SU-DHL-6 (cell line): ENCODE measurements around the gene ADAMTS3.

Source experiments
- H2AFZ ChIP-seq: fragments of 200-600 bp; sonication (generic); 2 replicates; pipeline ENCODE4 v1.6.1; 2014; ENCODE audit warnings: low read depth, mild to moderate bottlenecking, moderate library complexity, mixed read lengths, antibody characterized with exemption, low read length; ENCODE audit not compliant: severe bottlenecking
- H3F3A ChIP-seq: fragments of 200-600 bp; shearing (Covaris generic); 2 replicates; pipeline ENCODE4 v1.6.0; 2016; ENCODE audit warnings: antibody characterized with exemption, mild to moderate bottlenecking; ENCODE audit not compliant: insufficient read depth
- H3K27ac ChIP-seq: fragments of 200-600 bp; sonication (generic); 2 replicates; pipeline ENCODE4 v1.5.1; 2016; ENCODE audit warnings: low read depth, mild to moderate bottlenecking, low read length, moderate library complexity, mixed read lengths
- H3K27me3 ChIP-seq: fragments of 200-600 bp; sonication (generic), shearing (Covaris generic); 2 replicates; pipeline ENCODE4 v1.6.0; 2014; ENCODE audit warnings: mild to moderate bottlenecking, low read length
- H3K36me3 ChIP-seq: fragments of 200-600 bp; sonication (generic); 2 replicates; pipeline ENCODE4 v1.6.1; 2014; ENCODE audit warnings: mild to moderate bottlenecking, low read length, mixed read lengths
- H3K4me2 ChIP-seq: fragments of 300-600, 200-600 bp; shearing (Covaris generic), sonication (generic); 2 replicates; pipeline ENCODE4 v1.6.0; 2014; ENCODE audit warnings: low read length, low read depth, mild to moderate bottlenecking; ENCODE audit not compliant: poor library complexity, severe bottlenecking
- H3K4me3 ChIP-seq: fragments of 200-600 bp; sonication (generic); 2 replicates; pipeline ENCODE4 v1.5.1; 2014; ENCODE audit warnings: antibody characterized with exemption, low read length, mild to moderate bottlenecking, mixed read lengths; ENCODE audit not compliant: insufficient read depth, poor library complexity, severe bottlenecking
- H3K79me2 ChIP-seq: fragments of 200-600 bp; sonication (generic); 2 replicates; pipeline ENCODE4 v1.6.1; 2014; ENCODE audit warnings: mild to moderate bottlenecking, low read length, moderate library complexity; ENCODE audit not compliant: insufficient read depth
- H3K9ac ChIP-seq: fragments of 200-600 bp; sonication (generic); 2 replicates; pipeline ENCODE4 v1.7.0; 2014; ENCODE audit warnings: mild to moderate bottlenecking, low read length
- H3K9me2 ChIP-seq: fragments of 200-600 bp; sonication (generic); replicated peaks from 2 replicates; pipeline ENCODE4 v1.6.1; 2014; ENCODE audit warnings: low read length; ENCODE audit not compliant: insufficient read depth
- H3K9me3 ChIP-seq: fragments of 200-600 bp; sonication (generic); 2 replicates; pipeline ENCODE4 v1.6.1; 2014; ENCODE audit warnings: low read length, mixed read lengths; ENCODE audit not compliant: insufficient read depth
- H4K20me1 ChIP-seq: fragments of 200-600 bp; sonication (generic); 2 replicates; pipeline ENCODE4 v1.6.1; 2014; ENCODE audit warnings: low read depth, mild to moderate bottlenecking, antibody characterized with exemption, low read length, moderate library complexity, mixed read lengths
- EZH2phosphoT487 ChIP-seq: fragments of 200-600 bp; sonication (generic), shearing (Covaris generic); conservative IDR thresholded peaks from 2 replicates; pipeline ENCODE4 v1.6.1; 2018; ENCODE audit warnings: mild to moderate bottlenecking, antibody characterized with exemption, low read length, moderate library complexity, mixed read lengths
- TF ChIP-seq, protein P1 (sequence below): fragments of 200-600 bp; sonication (generic); IDR thresholded peaks from one replicate; pipeline ENCODE4 v1.5.1; 2017; ENCODE audit warnings: antibody characterized with exemption, mild to moderate bottlenecking, low read length, moderate library complexity; ENCODE audit not compliant: insufficient read depth, poor library complexity, severe bottlenecking

Gene ADAMTS3

GRCh38 chr4:72566464-72566972, 2.5 kb downstream of the ADAMTS3 start:
- H3K27ac ChIP-seq: no peak overlapping the region
- no peaks in the 10 kb centered on the region for H3K27me3 ChIP-seq
- H3K9me2 ChIP-seq: no peaks in the 10 kb centered on the region
- H3K9ac ChIP-seq: no peak overlapping the region
- no peak overlapping the region for H2AFZ ChIP-seq
- H3K9me3 ChIP-seq: no peaks in the 10 kb centered on the region
- no peak overlapping the region for H3K4me3 ChIP-seq
- no peaks in the 10 kb centered on the region for H3F3A ChIP-seq
- no peak overlapping the region for H3K4me2 ChIP-seq
- H4K20me1 ChIP-seq: no peaks in the 10 kb centered on the region
- TF ChIP-seq, protein P1, sequence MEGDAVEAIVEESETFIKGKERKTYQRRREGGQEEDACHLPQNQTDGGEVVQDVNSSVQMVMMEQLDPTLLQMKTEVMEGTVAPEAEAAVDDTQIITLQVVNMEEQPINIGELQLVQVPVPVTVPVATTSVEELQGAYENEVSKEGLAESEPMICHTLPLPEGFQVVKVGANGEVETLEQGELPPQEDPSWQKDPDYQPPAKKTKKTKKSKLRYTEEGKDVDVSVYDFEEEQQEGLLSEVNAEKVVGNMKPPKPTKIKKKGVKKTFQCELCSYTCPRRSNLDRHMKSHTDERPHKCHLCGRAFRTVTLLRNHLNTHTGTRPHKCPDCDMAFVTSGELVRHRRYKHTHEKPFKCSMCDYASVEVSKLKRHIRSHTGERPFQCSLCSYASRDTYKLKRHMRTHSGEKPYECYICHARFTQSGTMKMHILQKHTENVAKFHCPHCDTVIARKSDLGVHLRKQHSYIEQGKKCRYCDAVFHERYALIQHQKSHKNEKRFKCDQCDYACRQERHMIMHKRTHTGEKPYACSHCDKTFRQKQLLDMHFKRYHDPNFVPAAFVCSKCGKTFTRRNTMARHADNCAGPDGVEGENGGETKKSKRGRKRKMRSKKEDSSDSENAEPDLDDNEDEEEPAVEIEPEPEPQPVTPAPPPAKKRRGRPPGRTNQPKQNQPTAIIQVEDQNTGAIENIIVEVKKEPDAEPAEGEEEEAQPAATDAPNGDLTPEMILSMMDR: no peak
- TF ChIP-seq EZH2phosphoT487: no peak
- H3K79me2 ChIP-seq: no peaks in the 10 kb centered on the region
- no peaks in the 10 kb centered on the region for H3K36me3 ChIP-seq

DNA sequence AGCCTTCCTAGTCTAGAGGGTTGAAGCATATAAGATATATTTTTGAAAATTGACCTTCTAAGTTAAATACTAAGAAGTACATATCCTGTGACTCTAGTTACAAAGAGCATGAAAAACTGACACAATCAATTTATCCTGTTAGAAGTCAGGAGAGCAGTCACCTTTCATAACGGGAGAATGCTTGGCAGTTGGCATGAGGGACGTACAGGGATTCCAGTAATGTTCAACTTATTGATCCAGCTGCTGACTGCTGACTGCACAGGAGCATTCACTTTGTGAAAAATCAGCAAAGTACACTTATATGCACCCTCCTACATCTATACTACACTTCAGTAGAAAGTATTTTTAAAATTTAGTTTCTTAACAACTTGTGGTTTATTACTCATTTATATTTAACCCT, 4.2 kb downstream of the ADAMTS3 start:
- H2AFZ ChIP-seq: no peak overlapping the region
- no peak overlapping the region for H3K4me2 ChIP-seq
- no peak overlapping the region for H3K27ac ChIP-seq
- no peak for TF ChIP-seq EZH2phosphoT487
- TF ChIP-seq, protein P1: no peak
- no peaks in the 10 kb centered on the region for H3F3A ChIP-seq
- H3K9ac ChIP-seq: no peak overlapping the region
- H3K36me3 ChIP-seq: no peaks in the 10 kb centered on the region
- H3K9me2 ChIP-seq: no peaks in the 10 kb centered on the region
- no peaks in the 10 kb centered on the region for H3K27me3 ChIP-seq
- no peaks in the 10 kb centered on the region for H3K79me2 ChIP-seq
- no peaks in the 10 kb centered on the region for H3K9me3 ChIP-seq
- no peaks in the 10 kb centered on the region for H4K20me1 ChIP-seq
- H3K4me3 ChIP-seq: no peak overlapping the region

DNA sequence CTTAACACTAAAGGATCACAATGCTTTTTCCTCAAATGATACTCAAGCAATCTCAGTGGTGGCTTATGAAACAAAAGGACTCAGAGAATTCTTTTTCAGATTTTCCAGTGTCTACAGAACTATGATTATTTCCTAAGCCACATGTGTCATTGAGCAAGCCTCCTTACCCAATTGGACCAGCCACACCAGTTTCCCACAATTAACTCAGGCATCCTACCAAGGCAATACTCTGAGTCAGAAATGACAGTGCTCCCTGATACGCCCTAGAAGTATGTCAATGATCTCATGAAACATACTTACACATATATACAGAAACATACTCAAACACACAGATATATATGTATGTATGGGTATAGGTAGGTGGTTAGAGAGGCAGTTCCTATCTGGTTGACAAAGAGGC, 4.8 kb downstream of the ADAMTS3 start:
- H3K4me2 ChIP-seq: no peak overlapping the region
- H3K9me2 ChIP-seq: no peaks in the 10 kb centered on the region
- no peak overlapping the region for H3K4me3 ChIP-seq
- H3K9me3 ChIP-seq: no peaks in the 10 kb centered on the region
- H3K79me2 ChIP-seq: no peaks in the 10 kb centered on the region
- H2AFZ ChIP-seq: no peak overlapping the region
- H3K36me3 ChIP-seq: no peaks in the 10 kb centered on the region
- H3K27ac ChIP-seq: no peak overlapping the region
- no peaks in the 10 kb centered on the region for H4K20me1 ChIP-seq
- TF ChIP-seq, protein P1: no peak
- TF ChIP-seq EZH2phosphoT487: no peak
- no peaks in the 10 kb centered on the region for H3K27me3 ChIP-seq
- H3K9ac ChIP-seq: no peak overlapping the region
- no peaks in the 10 kb centered on the region for H3F3A ChIP-seq
